Dendritic cell treated with granulocyte-macrophage colony-stimulating factor and Interleukin-4, amounts not matched to agents 40 ng/mL and 50 ng/mL, for 4 days (primary cell): ENCODE data around the gene GLP2R.

Experiments used
- H3K27ac Mint-ChIP-seq: one replicate; pipeline ENCODE4 v1.8.0; 2022; ENCODE audit warnings: mild to moderate bottlenecking, mixed read lengths
- H3K27me3 Mint-ChIP-seq: one replicate; pipeline ENCODE4 v1.8.0; 2022; ENCODE audit warnings: mild to moderate bottlenecking, mixed read lengths
- H3K36me3 Mint-ChIP-seq: one replicate; pipeline ENCODE4 v1.8.0; 2022; ENCODE audit warnings: low read depth, mixed read lengths
- H3K4me1 Mint-ChIP-seq: one replicate; pipeline ENCODE4 v1.8.0; 2022; ENCODE audit warnings: low read depth, mixed read lengths
- H3K4me3 Mint-ChIP-seq: one replicate; pipeline ENCODE4 v1.8.0; 2022; ENCODE audit warnings: mild to moderate bottlenecking, moderate library complexity, mixed read lengths
- H3K9me3 Mint-ChIP-seq: one replicate; pipeline ENCODE4 v1.8.0; 2022; ENCODE audit warnings: mixed read lengths
- intact Hi-C: fragments of 100-400 bp; cut with micrococcal nuclease; formaldehyde crosslinking; loops from one replicate; pipeline ENCODE4 v1.15.0; 2022

GLP2R gene

GRCh38 chr17:9854255-9854654, 28.5 kb downstream of the GLP2R start:
- no peak overlapping the region for H3K27ac Mint-ChIP-seq
- no peaks in the 10 kb centered on the region for H3K36me3 Mint-ChIP-seq
- H3K4me3 Mint-ChIP-seq: no peak overlapping the region
- peaks cover 3% of the 10 kb centered on the region for H3K27me3 Mint-ChIP-seq
- no peaks in the 10 kb centered on the region for H3K4me1 Mint-ChIP-seq
- peaks cover 7% of the 10 kb centered on the region for H3K9me3 Mint-ChIP-seq
- intact Hi-C loops: no loop called here

GRCh38 chr17:9855036-9855435, 29.3 kb downstream of the GLP2R start:
- intact Hi-C loops: no loop called here
- Mint-ChIP-seq H3K27me3 (peaks cover 3% of the 10 kb centered on the region), H3K4me3 (no peak overlapping the region), H3K4me1 (no peaks in the 10 kb centered on the region), H3K9me3 (peaks cover 7% of the 10 kb centered on the region), H3K36me3 (no peaks in the 10 kb centered on the region), H3K27ac (no peak overlapping the region)

DNA sequence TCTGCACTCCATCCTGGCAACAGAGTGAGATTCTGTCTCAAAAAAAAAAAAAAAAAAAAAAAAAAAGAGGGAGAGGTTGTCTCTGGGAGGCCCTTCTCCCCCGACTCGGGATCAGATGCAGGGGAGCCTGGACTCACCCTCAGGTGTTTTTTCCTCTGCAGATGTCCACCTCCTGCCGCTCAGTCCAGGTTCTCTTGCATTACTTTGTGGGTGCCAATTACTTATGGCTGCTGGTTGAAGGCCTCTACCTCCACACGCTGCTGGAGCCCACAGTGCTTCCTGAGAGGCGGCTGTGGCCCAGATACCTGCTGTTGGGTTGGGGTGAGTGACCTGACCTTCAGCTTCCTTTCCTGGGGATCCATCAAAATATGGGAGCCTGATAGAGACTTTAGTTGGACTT, 34.1 kb downstream of the GLP2R start:
- intact Hi-C loops: no loop called here
- Mint-ChIP-seq H3K9me3 (peaks cover 7% of the 10 kb centered on the region), H3K4me3 (no peak overlapping the region), H3K36me3 (no peaks in the 10 kb centered on the region), H3K4me1 (no peaks in the 10 kb centered on the region), H3K27ac (no peak overlapping the region), H3K27me3 (peaks cover 8% of the 10 kb centered on the region)

GRCh38 chr17:9860851-9861250, 35.1 kb downstream of the GLP2R start:
- no peak overlapping the region for H3K27ac Mint-ChIP-seq
- H3K4me1 Mint-ChIP-seq: no peaks in the 10 kb centered on the region
- H3K27me3 Mint-ChIP-seq: peaks cover 8% of the 10 kb centered on the region
- intact Hi-C loops: no loop called here
- no peak overlapping the region for H3K4me3 Mint-ChIP-seq
- peaks cover 7% of the 10 kb centered on the region for H3K9me3 Mint-ChIP-seq
- H3K36me3 Mint-ChIP-seq: no peaks in the 10 kb centered on the region

- H3K27ac Mint-ChIP-seq: no peak overlapping the region
- peaks cover 7% of the 10 kb centered on the region for H3K27me3 Mint-ChIP-seq
- H3K9me3 Mint-ChIP-seq: peaks cover 7% of the 10 kb centered on the region
- intact Hi-C loops: no loop called here
- no peak overlapping the region for H3K4me3 Mint-ChIP-seq
- no peaks in the 10 kb centered on the region for H3K36me3 Mint-ChIP-seq
- H3K4me1 Mint-ChIP-seq: no peaks in the 10 kb centered on the region
Measured at GRCh38 chr17:9862220-9862619, 36.5 kb downstream of the GLP2R start.

- Mint-ChIP-seq H3K4me3 (no peak overlapping the region), H3K27me3 (peaks cover 7% of the 10 kb centered on the region), H3K4me1 (no peaks in the 10 kb centered on the region), H3K9me3 (peaks cover 7% of the 10 kb centered on the region), H3K27ac (no peak overlapping the region), H3K36me3 (no peaks in the 10 kb centered on the region)
- intact Hi-C loops: no loop called here
Measured at GRCh38 chr17:9862949-9863348, 37.2 kb downstream of the GLP2R start.

DNA sequence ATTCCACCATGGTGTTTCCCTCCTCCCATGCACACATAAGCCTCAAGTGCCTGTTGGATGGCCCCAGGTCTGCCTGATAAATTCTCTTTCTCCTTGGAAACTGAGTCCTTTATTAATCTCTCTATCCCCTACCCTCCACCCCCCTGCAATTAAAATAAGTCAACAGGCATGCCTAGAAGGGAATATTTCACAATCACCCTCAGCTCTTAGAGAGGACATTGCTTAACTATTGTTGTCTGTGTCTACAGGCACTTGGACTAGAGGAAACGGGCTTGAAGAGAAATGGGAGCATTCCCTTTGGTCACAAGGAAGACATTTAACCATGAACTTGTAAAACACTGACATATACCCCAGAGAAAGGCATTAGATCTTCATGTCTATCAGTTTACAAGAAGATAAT, 39.9 kb downstream of the GLP2R start:
- Mint-ChIP-seq H3K4me1 (no peaks in the 10 kb centered on the region), H3K4me3 (no peak overlapping the region), H3K27me3 (peaks cover 12% of the 10 kb centered on the region), H3K27ac (no peak overlapping the region), H3K36me3 (no peaks in the 10 kb centered on the region), H3K9me3 (no peaks in the 10 kb centered on the region)
- intact Hi-C loops: no loop called here

- intact Hi-C loops: no loop called here
- Mint-ChIP-seq H3K27me3 (peaks cover 12% of the 10 kb centered on the region), H3K36me3 (no peaks in the 10 kb centered on the region), H3K4me3 (no peak overlapping the region), H3K9me3 (no peaks in the 10 kb centered on the region), H3K27ac (no peak overlapping the region), H3K4me1 (no peaks in the 10 kb centered on the region)
Measured at GRCh38 chr17:9868552-9868951, 42.8 kb downstream of the GLP2R start.

DNA sequence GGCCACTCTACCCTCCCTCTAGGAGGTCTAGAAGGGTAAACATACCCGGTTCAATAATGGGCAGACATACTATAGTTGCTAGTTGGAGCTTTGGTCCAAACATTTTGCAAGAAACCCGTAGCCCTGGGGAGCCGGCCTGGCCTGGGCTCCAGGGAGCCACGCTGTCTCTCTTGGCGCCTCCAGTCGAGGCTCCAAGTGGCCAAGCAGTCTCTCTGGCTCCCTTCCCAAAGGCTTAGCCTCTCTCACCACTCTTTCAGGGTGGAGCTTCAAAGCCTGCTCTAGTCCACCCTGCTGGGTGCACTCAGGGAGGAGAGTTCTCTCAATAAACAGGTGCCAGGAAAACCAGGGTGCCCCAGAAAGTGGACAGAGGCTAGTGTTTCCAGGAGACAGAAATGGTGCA, 47.1 kb downstream of the GLP2R start:
- H3K27me3 Mint-ChIP-seq: peaks cover 30% of the 10 kb centered on the region
- H3K36me3 Mint-ChIP-seq: no peaks in the 10 kb centered on the region
- H3K4me3 Mint-ChIP-seq: no peak overlapping the region
- no peaks in the 10 kb centered on the region for H3K4me1 Mint-ChIP-seq
- intact Hi-C loops: no loop called here
- no peak overlapping the region for H3K27ac Mint-ChIP-seq
- H3K9me3 Mint-ChIP-seq: no peaks in the 10 kb centered on the region

- Mint-ChIP-seq H3K4me3 (no peak overlapping the region), H3K36me3 (no peaks in the 10 kb centered on the region), H3K27ac (no peak overlapping the region), H3K4me1 (peaks cover 6% of the 10 kb centered on the region), H3K27me3 (peaks cover 27% of the 10 kb centered on the region), H3K9me3 (no peaks in the 10 kb centered on the region)
- intact Hi-C loops: no loop called here
Measured at GRCh38 chr17:9874722-9875121, 49.0 kb downstream of the GLP2R start.

DNA sequence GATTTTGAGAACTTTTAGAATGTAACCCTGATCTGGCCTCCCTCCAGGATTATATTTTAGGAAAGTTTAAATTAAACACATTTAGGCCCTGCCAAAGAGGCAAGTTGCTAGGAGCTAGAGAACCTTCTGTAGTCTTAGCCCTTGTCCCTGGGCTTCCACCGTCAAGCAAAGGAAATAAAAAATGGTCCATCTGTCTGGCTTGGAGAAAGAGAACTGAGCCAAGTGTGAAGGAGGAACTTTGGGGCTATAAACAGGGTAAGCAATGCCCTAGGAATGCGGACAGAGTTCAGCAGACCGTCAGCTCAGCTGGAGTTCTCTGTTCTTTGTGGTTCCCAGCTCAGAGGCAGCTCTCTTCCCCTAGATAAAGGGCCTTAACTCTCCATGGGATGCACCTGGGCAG, 49.7 kb downstream of the GLP2R start:
- Mint-ChIP-seq H3K9me3 (no peaks in the 10 kb centered on the region), H3K4me1 (peaks cover 13% of the 10 kb centered on the region), H3K27me3 (peaks cover 28% of the 10 kb centered on the region), H3K27ac (no peak overlapping the region), H3K4me3 (no peak overlapping the region), H3K36me3 (no peaks in the 10 kb centered on the region)
- intact Hi-C loops: no loop called here

DNA sequence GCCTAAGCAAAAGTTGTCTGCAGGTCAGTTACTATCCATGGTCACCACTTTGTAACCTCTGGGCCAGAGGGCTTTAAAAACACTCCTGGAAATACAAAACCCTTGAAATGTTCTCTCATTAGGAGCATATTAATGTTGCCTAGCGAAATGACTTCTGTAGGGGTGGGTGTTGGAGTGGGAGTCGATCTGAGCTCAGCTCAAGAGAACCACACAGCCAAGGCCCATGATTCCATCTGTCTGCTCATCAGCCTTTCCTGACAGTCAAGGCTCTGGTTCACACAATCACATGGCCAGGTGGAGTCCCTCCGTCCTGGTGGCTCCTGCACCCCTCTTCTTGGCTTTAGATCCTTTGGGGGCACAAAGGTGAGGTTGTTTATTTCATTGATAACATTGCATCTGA, 52.6 kb downstream of the GLP2R start:
- H3K4me1 Mint-ChIP-seq: peaks cover 20% of the 10 kb centered on the region
- intact Hi-C loops: no loop called here
- no peak overlapping the region for H3K27ac Mint-ChIP-seq

DNA sequence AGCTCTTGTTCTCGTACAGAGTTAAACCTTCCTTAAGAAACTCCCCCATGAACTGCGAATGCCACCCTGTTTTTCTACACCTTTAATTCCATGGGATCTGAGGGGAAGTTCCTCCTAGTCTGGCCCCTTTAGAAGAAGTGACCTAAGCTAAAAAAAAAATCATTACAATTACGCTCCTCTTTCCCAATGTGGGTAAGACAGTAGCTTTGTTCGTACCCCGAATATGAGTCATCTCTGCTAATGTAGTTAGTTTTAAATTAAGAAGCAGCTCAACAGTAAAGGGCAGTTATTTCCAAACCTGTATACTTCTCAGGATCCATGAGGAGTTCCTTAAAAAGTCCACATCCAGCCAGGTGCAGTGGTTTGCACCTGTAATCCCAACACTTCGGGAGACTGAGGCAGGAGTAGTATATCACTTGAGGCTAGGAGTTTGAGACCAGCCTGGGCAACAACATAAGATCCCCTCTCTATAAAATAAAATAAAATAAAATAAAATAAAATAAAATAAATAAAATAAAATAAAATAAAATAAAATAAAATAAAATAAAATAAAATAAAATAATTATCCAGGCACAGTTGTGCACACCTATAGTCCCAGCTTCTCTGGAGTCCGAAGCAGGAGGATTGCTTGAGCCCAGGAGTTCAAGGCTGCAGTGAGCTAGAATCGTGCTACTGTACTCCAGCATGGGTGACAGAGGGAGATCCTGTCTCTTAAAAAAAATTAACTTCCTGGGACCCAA, 53.2 kb downstream of the GLP2R start:
- Mint-ChIP-seq H3K27me3 (peaks cover 21% of the 10 kb centered on the region), H3K36me3 (no peaks in the 10 kb centered on the region), H3K4me1 (peaks cover 20% of the 10 kb centered on the region), H3K4me3 (no peak overlapping the region), H3K9me3 (peaks cover 25% of the 10 kb centered on the region), H3K27ac (no peak overlapping the region)
- intact Hi-C loops: no loop called here

More for the DNA sequence above, 52.6 kb downstream of the GLP2R start:
- no peak overlapping the region for H3K4me3 Mint-ChIP-seq
- H3K36me3 Mint-ChIP-seq: no peaks in the 10 kb centered on the region
- H3K9me3 Mint-ChIP-seq: peaks cover 19% of the 10 kb centered on the region
- H3K27me3 Mint-ChIP-seq: peaks cover 21% of the 10 kb centered on the region

DNA sequence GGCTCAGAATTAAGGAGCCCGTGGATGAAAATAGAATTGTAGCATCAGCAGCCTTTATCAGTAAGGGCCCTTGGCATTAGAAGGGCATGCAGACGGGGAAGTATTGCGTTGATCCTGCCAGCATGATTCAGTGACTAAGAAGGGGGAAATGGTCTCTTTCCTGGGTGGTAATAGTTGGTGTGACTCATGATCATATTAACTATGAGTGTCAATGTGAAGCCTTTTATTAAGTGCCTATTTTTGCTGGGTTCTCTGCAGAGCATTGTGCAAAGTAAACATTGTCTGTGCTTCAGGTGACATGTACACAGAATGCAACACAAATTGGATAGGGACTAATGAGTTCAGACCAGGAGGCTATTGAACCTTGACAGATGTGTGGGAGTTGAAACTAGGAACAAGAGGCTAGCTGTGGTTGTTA, 54.9 kb downstream of the GLP2R start:
- H3K9me3 Mint-ChIP-seq: peaks cover 30% of the 10 kb centered on the region
- H3K4me1 Mint-ChIP-seq: peaks cover 20% of the 10 kb centered on the region
- H3K27ac Mint-ChIP-seq: no peak overlapping the region
- H3K4me3 Mint-ChIP-seq: no peak overlapping the region
- peaks cover 18% of the 10 kb centered on the region for H3K27me3 Mint-ChIP-seq
- H3K36me3 Mint-ChIP-seq: no peaks in the 10 kb centered on the region
- intact Hi-C loops: no loop called here

DNA sequence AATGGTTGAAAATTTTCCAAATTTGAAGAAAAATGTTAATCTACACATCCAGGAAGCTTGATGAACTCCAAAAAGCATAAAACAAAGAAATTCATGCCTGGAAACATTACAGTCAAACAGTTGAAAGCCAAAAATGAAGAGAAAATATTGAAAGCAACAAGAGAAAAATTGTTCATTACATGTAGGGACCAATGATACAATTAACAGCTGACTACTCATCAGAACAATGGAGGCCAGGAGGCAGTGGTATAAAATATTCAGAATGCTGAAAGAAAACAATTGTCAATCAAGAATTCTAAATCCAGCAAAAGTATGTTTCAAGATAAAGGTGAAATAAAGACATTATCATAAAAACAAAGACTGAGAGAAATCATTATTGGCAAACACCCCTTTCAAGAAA, 57.7 kb downstream of the GLP2R start:
- no peak overlapping the region for H3K4me3 Mint-ChIP-seq
- no peaks in the 10 kb centered on the region for H3K36me3 Mint-ChIP-seq
- peaks cover 34% of the 10 kb centered on the region for H3K9me3 Mint-ChIP-seq
- intact Hi-C loops: no loop called here
- peaks cover 14% of the 10 kb centered on the region for H3K27me3 Mint-ChIP-seq
- H3K4me1 Mint-ChIP-seq: peaks cover 20% of the 10 kb centered on the region
- no peak overlapping the region for H3K27ac Mint-ChIP-seq
